ENCODE data around the gene KIRREL2.
A peak's percentile ranks its signal among the peaks of the same experiment; 100 is the strongest.

DNA sequence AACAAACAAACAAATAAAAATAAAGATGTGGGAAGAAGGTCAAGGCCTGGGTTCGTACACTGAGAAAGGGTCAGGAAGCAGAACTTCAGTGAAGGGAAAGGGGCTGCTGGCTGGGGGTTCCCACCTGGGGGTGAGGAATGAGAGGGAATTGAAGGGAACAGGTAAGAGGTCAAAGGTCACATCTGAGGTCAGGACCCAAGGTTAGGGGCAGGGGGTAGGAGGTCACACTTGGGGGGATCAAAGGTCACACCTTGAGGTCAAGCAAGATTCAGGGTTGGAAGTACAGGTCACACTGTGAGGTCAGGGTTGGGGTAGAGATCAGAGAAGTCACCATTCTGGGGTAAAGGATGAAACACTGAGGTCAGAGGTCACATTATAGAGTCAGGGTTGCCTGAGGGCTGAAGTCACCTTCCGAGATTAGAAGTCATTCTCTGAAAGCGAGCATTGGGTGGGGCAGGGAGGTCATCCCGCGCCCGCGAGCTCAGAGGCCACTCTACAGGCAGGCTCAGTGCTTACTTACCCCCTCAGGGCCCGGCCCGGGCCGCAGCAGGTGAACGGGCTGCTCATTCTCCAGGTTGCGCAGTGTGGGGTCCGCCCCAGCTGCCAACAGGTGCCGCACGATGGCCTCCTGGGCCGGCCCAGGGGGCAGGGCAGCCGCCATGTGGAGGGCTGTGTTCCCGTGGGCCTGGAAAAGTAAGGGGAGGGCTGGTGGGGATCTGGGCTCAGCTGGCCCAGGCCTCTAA, 32.8 kb downstream of the KIRREL2 start:
- TF ChIP-seq, protein P1, sequence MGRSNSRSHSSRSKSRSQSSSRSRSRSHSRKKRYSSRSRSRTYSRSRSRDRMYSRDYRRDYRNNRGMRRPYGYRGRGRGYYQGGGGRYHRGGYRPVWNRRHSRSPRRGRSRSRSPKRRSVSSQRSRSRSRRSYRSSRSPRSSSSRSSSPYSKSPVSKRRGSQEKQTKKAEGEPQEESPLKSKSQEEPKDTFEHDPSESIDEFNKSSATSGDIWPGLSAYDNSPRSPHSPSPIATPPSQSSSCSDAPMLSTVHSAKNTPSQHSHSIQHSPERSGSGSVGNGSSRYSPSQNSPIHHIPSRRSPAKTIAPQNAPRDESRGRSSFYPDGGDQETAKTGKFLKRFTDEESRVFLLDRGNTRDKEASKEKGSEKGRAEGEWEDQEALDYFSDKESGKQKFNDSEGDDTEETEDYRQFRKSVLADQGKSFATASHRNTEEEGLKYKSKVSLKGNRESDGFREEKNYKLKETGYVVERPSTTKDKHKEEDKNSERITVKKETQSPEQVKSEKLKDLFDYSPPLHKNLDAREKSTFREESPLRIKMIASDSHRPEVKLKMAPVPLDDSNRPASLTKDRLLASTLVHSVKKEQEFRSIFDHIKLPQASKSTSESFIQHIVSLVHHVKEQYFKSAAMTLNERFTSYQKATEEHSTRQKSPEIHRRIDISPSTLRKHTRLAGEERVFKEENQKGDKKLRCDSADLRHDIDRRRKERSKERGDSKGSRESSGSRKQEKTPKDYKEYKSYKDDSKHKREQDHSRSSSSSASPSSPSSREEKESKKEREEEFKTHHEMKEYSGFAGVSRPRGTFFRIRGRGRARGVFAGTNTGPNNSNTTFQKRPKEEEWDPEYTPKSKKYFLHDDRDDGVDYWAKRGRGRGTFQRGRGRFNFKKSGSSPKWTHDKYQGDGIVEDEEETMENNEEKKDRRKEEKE (IDR thresholded peaks at IDR 0.05; ENCODE audit: borderline replicate concordance in 1 of 2, control insufficient read depth in 1 of 2, low read depth in 2 of 2, low read length in 1 of 2), result no peak
- TF ChIP-seq NFRKB (IDR thresholded peaks at IDR 0.05; ENCODE audit: low read depth) (no peak), ZNF23 (CRISPR knock-in tag; IDR thresholded peaks at IDR 0.05) (no peak), EWSR1 (IDR thresholded peaks at IDR 0.05; ENCODE audit: borderline replicate concordance, low read depth, partially characterized antibody) (no peak), MYC (IDR thresholded peaks at IDR 0.05; ENCODE audit: low read depth, low read length) (no peak), MYC (CRISPR knock-in tag; IDR thresholded peaks at IDR 0.05; ENCODE audit: borderline replicate concordance, low read depth) (no peak), EHMT2 (IDR thresholded peaks at IDR 0.05) (no peak), ZNF76 (CRISPR knock-in tag; IDR thresholded peaks at IDR 0.05; ENCODE audit: borderline replicate concordance) (no peak), NR2C2 (CRISPR knock-in tag; IDR thresholded peaks at IDR 0.05) (peak; percentile 85; the same call in 1 of the 2 replicates), NR2C2 (tag; IDR thresholded peaks at IDR 0.05) (peak; percentile 84), TGIF2 (CRISPR knock-in tag; IDR thresholded peaks at IDR 0.05) (no peak), TEAD2 (tag; IDR thresholded peaks at IDR 0.05) (no peak), MEF2D (tag; conservative IDR thresholded peaks at IDR 0.05; ENCODE audit: low read depth) (no peak)
- TF ChIP-seq, protein P2, sequence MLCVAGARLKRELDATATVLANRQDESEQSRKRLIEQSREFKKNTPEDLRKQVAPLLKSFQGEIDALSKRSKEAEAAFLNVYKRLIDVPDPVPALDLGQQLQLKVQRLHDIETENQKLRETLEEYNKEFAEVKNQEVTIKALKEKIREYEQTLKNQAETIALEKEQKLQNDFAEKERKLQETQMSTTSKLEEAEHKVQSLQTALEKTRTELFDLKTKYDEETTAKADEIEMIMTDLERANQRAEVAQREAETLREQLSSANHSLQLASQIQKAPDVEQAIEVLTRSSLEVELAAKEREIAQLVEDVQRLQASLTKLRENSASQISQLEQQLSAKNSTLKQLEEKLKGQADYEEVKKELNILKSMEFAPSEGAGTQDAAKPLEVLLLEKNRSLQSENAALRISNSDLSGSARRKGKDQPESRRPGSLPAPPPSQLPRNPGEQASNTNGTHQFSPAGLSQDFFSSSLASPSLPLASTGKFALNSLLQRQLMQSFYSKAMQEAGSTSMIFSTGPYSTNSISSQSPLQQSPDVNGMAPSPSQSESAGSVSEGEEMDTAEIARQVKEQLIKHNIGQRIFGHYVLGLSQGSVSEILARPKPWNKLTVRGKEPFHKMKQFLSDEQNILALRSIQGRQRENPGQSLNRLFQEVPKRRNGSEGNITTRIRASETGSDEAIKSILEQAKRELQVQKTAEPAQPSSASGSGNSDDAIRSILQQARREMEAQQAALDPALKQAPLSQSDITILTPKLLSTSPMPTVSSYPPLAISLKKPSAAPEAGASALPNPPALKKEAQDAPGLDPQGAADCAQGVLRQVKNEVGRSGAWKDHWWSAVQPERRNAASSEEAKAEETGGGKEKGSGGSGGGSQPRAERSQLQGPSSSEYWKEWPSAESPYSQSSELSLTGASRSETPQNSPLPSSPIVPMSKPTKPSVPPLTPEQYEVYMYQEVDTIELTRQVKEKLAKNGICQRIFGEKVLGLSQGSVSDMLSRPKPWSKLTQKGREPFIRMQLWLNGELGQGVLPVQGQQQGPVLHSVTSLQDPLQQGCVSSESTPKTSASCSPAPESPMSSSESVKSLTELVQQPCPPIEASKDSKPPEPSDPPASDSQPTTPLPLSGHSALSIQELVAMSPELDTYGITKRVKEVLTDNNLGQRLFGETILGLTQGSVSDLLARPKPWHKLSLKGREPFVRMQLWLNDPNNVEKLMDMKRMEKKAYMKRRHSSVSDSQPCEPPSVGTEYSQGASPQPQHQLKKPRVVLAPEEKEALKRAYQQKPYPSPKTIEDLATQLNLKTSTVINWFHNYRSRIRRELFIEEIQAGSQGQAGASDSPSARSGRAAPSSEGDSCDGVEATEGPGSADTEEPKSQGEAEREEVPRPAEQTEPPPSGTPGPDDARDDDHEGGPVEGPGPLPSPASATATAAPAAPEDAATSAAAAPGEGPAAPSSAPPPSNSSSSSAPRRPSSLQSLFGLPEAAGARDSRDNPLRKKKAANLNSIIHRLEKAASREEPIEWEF (CRISPR knock-in tag; IDR thresholded peaks at IDR 0.05), result no peak
- TF ChIP-seq, protein P3, sequence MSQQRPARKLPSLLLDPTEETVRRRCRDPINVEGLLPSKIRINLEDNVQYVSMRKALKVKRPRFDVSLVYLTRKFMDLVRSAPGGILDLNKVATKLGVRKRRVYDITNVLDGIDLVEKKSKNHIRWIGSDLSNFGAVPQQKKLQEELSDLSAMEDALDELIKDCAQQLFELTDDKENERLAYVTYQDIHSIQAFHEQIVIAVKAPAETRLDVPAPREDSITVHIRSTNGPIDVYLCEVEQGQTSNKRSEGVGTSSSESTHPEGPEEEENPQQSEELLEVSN (IDR thresholded peaks at IDR 0.05; ENCODE audit: borderline replicate concordance in 1 of 2, extremely low read depth in 1 of 2, insufficient read depth in 1 of 2, insufficient read length in 1 of 2, low read depth in 1 of 2, low read length in 1 of 2, poor library complexity in 1 of 2, severe bottlenecking in 1 of 2), result no peak
- TF ChIP-seq, protein P4, sequence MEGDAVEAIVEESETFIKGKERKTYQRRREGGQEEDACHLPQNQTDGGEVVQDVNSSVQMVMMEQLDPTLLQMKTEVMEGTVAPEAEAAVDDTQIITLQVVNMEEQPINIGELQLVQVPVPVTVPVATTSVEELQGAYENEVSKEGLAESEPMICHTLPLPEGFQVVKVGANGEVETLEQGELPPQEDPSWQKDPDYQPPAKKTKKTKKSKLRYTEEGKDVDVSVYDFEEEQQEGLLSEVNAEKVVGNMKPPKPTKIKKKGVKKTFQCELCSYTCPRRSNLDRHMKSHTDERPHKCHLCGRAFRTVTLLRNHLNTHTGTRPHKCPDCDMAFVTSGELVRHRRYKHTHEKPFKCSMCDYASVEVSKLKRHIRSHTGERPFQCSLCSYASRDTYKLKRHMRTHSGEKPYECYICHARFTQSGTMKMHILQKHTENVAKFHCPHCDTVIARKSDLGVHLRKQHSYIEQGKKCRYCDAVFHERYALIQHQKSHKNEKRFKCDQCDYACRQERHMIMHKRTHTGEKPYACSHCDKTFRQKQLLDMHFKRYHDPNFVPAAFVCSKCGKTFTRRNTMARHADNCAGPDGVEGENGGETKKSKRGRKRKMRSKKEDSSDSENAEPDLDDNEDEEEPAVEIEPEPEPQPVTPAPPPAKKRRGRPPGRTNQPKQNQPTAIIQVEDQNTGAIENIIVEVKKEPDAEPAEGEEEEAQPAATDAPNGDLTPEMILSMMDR (IDR thresholded peaks at IDR 0.05 in 2 of 3, conservative IDR thresholded peaks at IDR 0.05 in 1 of 3; ENCODE audit: insufficient read depth in 2 of 3, low read depth in 1 of 3, low read length in 3 of 3), result no peak
